Karpas-422 (cell line): ENCODE results near the gene ZNF487. TPM values are rescaled to one million over a fixed set of nuclear protein-coding genes. Genes with fewer than 3 reads are reported as not detected.

Experiments
- DNase-seq: peaks from one replicate; pipeline ENCODE4 v3.0.0-alpha.2; 2015
- H2AFZ ChIP-seq: fragments of 200-600 bp; sonication (generic); 2 replicates; pipeline ENCODE4 v1.6.1; 2014; ENCODE audit warnings: antibody characterized with exemption, low read length, mixed read lengths
- H3K27ac ChIP-seq: fragments of 200-600 bp; sonication (generic); 2 replicates; pipeline ENCODE4 v1.5.1; 2014; ENCODE audit warnings: mild to moderate bottlenecking, low read length, moderate library complexity
- H3K27me3 ChIP-seq: fragments of 200-600 bp; sonication (generic); 2 replicates; pipeline ENCODE4 v1.6.1; 2014; ENCODE audit warnings: low read length, mixed read lengths
- H3K36me3 ChIP-seq: fragments of 200-600 bp; sonication (generic); 2 replicates; pipeline ENCODE4 v1.6.1; 2014; ENCODE audit warnings: low read length, mixed read lengths; ENCODE audit not compliant: insufficient read depth
- H3K4me1 ChIP-seq: fragments of 200-600 bp; sonication (generic); 2 replicates; pipeline ENCODE4 v1.6.1; 2014; ENCODE audit warnings: mild to moderate bottlenecking, low read length, mixed read lengths
- H3K4me2 ChIP-seq: fragments of 200-600 bp; sonication (generic); 2 replicates; pipeline ENCODE4 v1.6.1; 2014; ENCODE audit warnings: low read length, low read depth, mild to moderate bottlenecking; ENCODE audit not compliant: poor library complexity, severe bottlenecking
- H3K4me3 ChIP-seq: fragments of 200-600 bp; sonication (generic); 2 replicates; pipeline ENCODE4 v1.5.1; 2014; ENCODE audit warnings: mild to moderate bottlenecking, antibody characterized with exemption, low read length, mixed read lengths
- H3K79me2 ChIP-seq: fragments of 200-600 bp; sonication (generic); 2 replicates; pipeline ENCODE4 v1.6.1; 2014; ENCODE audit warnings: mild to moderate bottlenecking, low read length, mixed read lengths
- H3K9ac ChIP-seq: fragments of 200-600 bp; sonication (generic); 2 replicates; pipeline ENCODE4 v1.6.0; 2014; ENCODE audit warnings: low read length
- H3K9me2 ChIP-seq: fragments of 200-600 bp; sonication (generic), shearing (Covaris generic); replicated peaks from 2 replicates; pipeline ENCODE4 v1.6.0; 2014; ENCODE audit warnings: mild to moderate bottlenecking, low read length, moderate library complexity; ENCODE audit not compliant: insufficient read depth
- H3K9me3 ChIP-seq: fragments of 300-700, 200-600 bp; sonication (generic); 2 replicates; pipeline ENCODE4 v1.6.1; 2014; ENCODE audit warnings: low read length, mixed read lengths
- H4K20me1 ChIP-seq: fragments of 200-600 bp; sonication (generic); 2 replicates; pipeline ENCODE4 v1.6.1; 2014; ENCODE audit warnings: mild to moderate bottlenecking, antibody characterized with exemption, low read length, low read depth; ENCODE audit not compliant: insufficient read depth
- total RNA-seq: library from RNA; depleted of rRNA; stranded (reverse); fragments of >200 nt; shearing (Covaris generic); gene quantifications from 2 replicates; pipeline ENCODE4 v1.2.3, GENCODE V29; 2014; ENCODE audit warnings: low replicate concordance

Gene ZNF487
- total RNA-seq, 1 experiment from 2014 or later = 11.5 TPM

- Histone ChIP-seq H3K36me3 (no peaks in the 10 kb centered on the region), H3K4me1 (no peaks in the 10 kb centered on the region), H3K9me2 (no peaks in the 10 kb centered on the region), H3K4me2 (no peak overlapping the region), H4K20me1 (no peaks in the 10 kb centered on the region), H3K9me3 (no peaks in the 10 kb centered on the region), H3K79me2 (no peaks in the 10 kb centered on the region), H3K4me3 (no peak overlapping the region), H2AFZ (no peak overlapping the region), H3K9ac (no peak overlapping the region), H3K27ac (no peak overlapping the region), H3K27me3 (no peaks in the 10 kb centered on the region)
- DNase-seq = no peak
Measured at GRCh38 chr10:43471146-43471545, 34.2 kb downstream of the ZNF487 start.

GRCh38 chr10:43471935-43472720 lies 35.2 kb downstream of the ZNF487 start:
- Histone ChIP-seq H3K4me3 (no peak overlapping the region), H4K20me1 (no peaks in the 10 kb centered on the region), H3K27me3 (no peaks in the 10 kb centered on the region), H3K36me3 (no peaks in the 10 kb centered on the region), H3K9me2 (no peaks in the 10 kb centered on the region), H3K27ac (no peak overlapping the region), H3K9ac (no peak overlapping the region), H3K4me1 (no peaks in the 10 kb centered on the region), H3K79me2 (no peaks in the 10 kb centered on the region), H2AFZ (no peak overlapping the region), H3K4me2 (no peak overlapping the region), H3K9me3 (no peaks in the 10 kb centered on the region)
- no peak for DNase-seq

- Histone ChIP-seq H4K20me1 (no peaks in the 10 kb centered on the region), H3K9me3 (peaks cover 27% of the 10 kb centered on the region), H3K4me1 (no peaks in the 10 kb centered on the region), H3K9me2 (no peaks in the 10 kb centered on the region), H3K9ac (no peak overlapping the region), H3K4me2 (no peak overlapping the region), H3K36me3 (peaks cover 10% of the 10 kb centered on the region; the same call in 1 of the 2 replicates), H3K4me3 (no peak overlapping the region), H3K27me3 (no peaks in the 10 kb centered on the region), H3K27ac (no peak overlapping the region), H3K79me2 (no peaks in the 10 kb centered on the region), H2AFZ (no peak overlapping the region)
- no peak for DNase-seq
Measured at GRCh38 chr10:43479275-43479674, 42.4 kb downstream of the ZNF487 start.

- Histone ChIP-seq H3K27ac (no peak overlapping the region), H3K27me3 (no peaks in the 10 kb centered on the region), H3K36me3 (peaks cover 10% of the 10 kb centered on the region; the same call in 1 of the 2 replicates), H2AFZ (no peak overlapping the region), H3K79me2 (no peaks in the 10 kb centered on the region), H3K4me2 (no peak overlapping the region), H3K9me2 (no peaks in the 10 kb centered on the region), H3K4me3 (no peak overlapping the region), H3K4me1 (no peaks in the 10 kb centered on the region), H3K9me3 (peaks cover 37% of the 10 kb centered on the region), H3K9ac (no peak overlapping the region), H4K20me1 (no peaks in the 10 kb centered on the region)
- DNase-seq = peak; percentile 43
Measured at GRCh38 chr10:43482319-43483078, 45.6 kb downstream of the ZNF487 start.

- no peak overlapping the region for H3K4me3 ChIP-seq
- H3K79me2 ChIP-seq = no peaks in the 10 kb centered on the region
- no peaks in the 10 kb centered on the region for H4K20me1 ChIP-seq
- H3K9ac ChIP-seq = no peak overlapping the region
- H3K4me1 ChIP-seq = no peaks in the 10 kb centered on the region
- no peaks in the 10 kb centered on the region for H3K27me3 ChIP-seq
- no peak overlapping the region for H3K4me2 ChIP-seq
- no peaks in the 10 kb centered on the region for H3K9me3 ChIP-seq
- DNase-seq = no peak
- no peaks in the 10 kb centered on the region for H3K9me2 ChIP-seq
- no peak overlapping the region for H3K27ac ChIP-seq
- no peaks in the 10 kb centered on the region for H3K36me3 ChIP-seq
- no peak overlapping the region for H2AFZ ChIP-seq
Measured at GRCh38 chr10:43491855-43492254, 54.9 kb downstream of the ZNF487 start.

GRCh38 chr10:43502931-43503330 lies 66.0 kb downstream of the ZNF487 start:
- Histone ChIP-seq H2AFZ (no peak overlapping the region), H3K9me2 (no peaks in the 10 kb centered on the region), H3K36me3 (no peaks in the 10 kb centered on the region), H3K9ac (no peak overlapping the region), H3K27me3 (no peaks in the 10 kb centered on the region), H3K79me2 (no peaks in the 10 kb centered on the region), H3K4me1 (peaks cover 21% of the 10 kb centered on the region), H3K4me3 (no peak overlapping the region), H3K9me3 (no peaks in the 10 kb centered on the region), H3K27ac (no peak overlapping the region), H3K4me2 (no peak overlapping the region), H4K20me1 (no peaks in the 10 kb centered on the region)
- DNase-seq = no peak

GRCh38 chr10:43524434-43525247 lies 87.7 kb downstream of the ZNF487 start:
- Histone ChIP-seq H3K79me2 (no peaks in the 10 kb centered on the region), H3K4me1 (no peaks in the 10 kb centered on the region), H3K9me3 (peaks cover 51% of the 10 kb centered on the region), H3K27ac (no peak overlapping the region), H3K4me2 (no peak overlapping the region), H3K27me3 (peaks cover 6% of the 10 kb centered on the region; the same call in 1 of the 2 replicates), H3K36me3 (no peaks in the 10 kb centered on the region), H2AFZ (no peak overlapping the region), H4K20me1 (no peaks in the 10 kb centered on the region), H3K9ac (no peak overlapping the region), H3K4me3 (no peak overlapping the region), H3K9me2 (no peaks in the 10 kb centered on the region)
- DNase-seq = no peak
